COLO829 (cell line): Measurements from ENCODE around the gene HDAC4.
A peak's percentile ranks its signal among the peaks of the same experiment; 100 is the strongest.
"Not testable (repeated sequence)": the region's sequence is repeated elsewhere in the genome, so short reads cannot be mapped to it uniquely, and the experiment has no call there.

Experiments
- DNase-seq: peaks from one replicate; pipeline ENCODE4 v3.0.0; 2012; ENCODE audit warnings: low spot score

Gene HDAC4

DNA sequence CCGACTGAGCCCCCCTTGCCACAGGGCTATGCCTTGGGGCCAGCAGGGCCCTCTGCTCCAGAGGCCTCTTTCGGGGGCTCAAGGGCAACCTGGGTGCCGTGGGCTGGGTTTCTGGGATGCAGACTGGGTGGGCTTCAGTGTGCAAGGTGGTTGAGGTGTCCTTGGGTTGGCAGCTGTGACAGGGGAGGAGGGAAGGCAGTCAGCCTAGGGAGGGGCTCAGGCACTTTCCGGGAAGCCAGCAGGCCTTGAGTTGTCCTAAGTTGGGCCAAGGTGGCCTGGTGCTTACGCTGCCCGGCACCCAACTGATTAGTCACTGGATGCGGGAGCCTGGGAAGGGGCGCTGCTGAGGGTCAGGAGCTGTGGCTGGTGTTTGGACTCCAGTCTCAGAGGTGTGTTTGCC, 353.4 kb downstream of the HDAC4 start:
- DNase-seq: no peak

- DNase-seq: no peak
These were observed 354.0 kb downstream of the HDAC4 start for GRCh38 chr2:239046822-239047221.

GRCh38 chr2:239044336-239044735, 356.5 kb downstream of the HDAC4 start:
- no peak for DNase-seq

- DNase-seq: no peak
These were observed 357.5 kb downstream of the HDAC4 start for GRCh38 chr2:239043326-239043725.

GRCh38 chr2:239042551-239043320, 358.1 kb downstream of the HDAC4 start:
- DNase-seq: no peak

DNA sequence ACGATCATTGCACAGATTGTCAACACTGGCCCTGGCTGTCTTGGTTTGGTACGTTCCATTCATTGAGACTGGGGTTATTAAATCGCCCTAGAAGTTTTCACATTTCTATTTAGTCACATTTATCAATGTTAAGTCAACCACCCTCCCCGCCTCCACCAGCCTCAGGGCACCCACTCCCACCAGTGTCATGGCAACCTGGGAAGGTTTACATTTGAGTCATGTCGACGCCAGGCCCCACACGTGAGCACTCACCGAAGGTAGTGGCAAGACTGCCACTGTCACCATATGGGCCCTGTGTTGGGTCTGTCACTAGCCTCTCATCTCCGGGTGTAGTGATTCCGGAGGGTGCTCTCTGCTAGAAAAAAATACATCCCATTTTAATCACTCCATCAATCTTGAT, 358.8 kb downstream of the HDAC4 start:
- DNase-seq: no peak

- DNase-seq: no peak
These were observed 359.8 kb downstream of the HDAC4 start for GRCh38 chr2:239041062-239041461.

DNA sequence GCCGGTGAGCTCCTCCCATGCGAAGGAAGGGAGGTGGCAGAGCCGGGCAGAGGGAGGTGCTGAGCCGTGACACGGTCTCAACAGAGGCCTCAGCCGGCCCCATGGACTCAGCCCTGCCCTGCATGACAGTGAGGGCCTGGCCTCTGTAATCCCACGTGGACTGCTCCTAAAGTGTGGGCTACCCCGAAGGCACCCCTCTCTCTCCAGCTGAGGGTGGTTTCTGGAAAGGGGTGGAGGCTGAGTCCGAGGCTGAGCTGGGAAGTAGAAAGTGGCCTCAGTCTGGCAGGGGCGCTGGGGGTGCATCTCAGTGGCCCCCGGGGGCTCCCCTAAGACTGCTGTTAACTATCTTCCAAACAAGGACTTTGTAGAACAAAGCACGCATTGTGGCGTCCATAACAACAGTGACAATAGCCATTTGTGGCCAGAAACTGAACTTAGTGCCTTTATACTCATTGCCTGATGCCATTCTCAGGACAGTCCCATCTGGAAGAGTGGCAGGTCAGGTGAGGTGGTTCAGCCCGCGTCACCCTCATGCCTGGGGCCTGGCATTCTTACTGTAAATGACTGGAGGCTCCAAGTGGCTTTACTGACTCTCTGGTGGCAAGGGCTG, 360.6 kb downstream of the HDAC4 start:
- DNase-seq: no peak

GRCh38 chr2:239039479-239039861, 361.4 kb downstream of the HDAC4 start:
- no peak for DNase-seq

DNA sequence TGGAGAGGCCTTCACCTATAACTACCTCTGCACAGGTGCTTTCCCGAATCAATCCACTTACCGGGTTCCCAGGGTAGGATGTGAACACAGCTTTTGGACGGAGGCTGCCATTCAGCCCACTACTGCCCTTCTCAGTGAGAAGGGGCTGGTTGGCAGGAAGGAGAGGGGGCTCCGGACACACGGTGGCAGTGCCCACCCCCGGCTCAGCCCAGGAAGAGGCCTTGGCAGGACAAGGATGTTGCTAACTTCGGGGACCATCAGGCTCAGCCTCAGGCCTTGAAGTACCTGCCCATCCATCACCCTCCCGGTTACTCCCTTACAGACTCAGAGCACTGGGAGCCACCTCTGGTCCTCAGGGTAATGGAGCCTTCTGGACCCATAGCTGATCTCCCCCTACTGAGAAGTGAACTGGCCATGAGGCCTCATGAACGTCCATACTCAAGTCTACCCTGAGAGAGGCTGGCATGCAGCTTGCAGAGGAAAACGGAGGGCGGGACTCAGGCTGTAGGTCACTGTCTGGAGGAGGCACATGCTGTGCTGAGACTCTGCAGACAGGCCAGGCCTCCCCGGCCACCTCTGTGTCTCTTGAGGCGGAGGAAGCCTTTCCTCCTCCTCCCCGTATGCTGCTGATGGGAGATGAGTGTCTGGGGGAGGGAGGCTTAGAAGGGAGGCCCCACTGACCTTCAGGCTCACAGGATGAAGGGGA, 361.9 kb downstream of the HDAC4 start:
- DNase-seq: no peak

DNA sequence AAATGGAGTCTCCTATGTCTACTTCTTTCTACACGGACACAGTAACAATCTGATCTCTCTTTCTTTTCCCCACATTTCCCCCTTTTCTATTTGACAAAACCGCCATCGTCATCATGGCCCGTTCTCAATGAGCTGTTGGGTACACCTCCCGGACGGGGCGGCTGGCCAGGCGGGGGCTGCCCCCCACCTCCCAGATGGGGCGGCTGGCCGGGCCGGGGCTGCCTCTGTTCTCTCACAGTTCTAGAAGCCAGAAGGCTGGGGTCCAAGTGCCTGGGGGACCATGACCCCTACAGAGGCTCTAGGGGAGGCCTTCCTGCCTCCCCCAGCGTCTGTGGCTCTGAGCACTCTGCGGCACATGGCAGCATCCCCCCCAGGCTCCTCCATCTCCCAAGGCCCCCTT, 362.5 kb downstream of the HDAC4 start:
- DNase-seq: not testable (repeated sequence)

- no peak for DNase-seq
These were observed 363.3 kb downstream of the HDAC4 start for GRCh38 chr2:239037559-239037910.

DNA sequence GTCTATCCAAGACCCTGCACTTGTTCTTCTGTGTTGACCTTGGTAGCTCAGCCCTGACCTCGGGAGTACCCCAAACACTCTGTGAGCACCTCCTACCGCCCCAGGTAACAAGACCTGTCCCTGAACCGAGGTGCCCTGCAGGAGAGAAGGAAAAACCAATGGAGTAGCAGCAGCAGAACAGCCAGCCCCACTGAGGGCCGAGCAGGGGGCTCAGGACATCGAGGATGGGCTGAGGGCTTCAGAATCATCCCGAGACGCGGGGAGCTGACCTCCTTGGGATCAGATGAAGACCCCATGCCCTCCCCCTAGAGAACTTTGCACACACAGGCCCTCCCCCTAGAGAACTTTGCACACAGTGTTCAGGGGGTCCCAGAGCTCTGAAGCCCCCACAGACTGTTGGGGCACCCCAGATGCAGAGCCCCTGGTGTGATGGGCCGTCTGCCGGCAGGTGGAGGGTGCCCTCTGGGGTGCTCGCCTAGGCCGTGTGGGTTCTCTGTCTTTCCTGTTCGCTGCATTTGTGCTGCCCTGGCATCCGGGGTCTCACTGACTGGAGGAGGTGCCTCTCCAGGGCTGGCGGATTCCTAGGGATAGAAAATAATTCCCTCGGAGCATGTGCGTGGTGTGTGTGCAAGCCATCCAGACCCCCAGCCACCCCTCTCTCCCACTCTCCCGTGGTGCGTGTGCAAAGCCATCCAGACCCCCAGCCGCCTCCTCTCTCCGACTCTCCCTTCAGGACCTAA, 363.8 kb downstream of the HDAC4 start:
- no peak for DNase-seq

DNA sequence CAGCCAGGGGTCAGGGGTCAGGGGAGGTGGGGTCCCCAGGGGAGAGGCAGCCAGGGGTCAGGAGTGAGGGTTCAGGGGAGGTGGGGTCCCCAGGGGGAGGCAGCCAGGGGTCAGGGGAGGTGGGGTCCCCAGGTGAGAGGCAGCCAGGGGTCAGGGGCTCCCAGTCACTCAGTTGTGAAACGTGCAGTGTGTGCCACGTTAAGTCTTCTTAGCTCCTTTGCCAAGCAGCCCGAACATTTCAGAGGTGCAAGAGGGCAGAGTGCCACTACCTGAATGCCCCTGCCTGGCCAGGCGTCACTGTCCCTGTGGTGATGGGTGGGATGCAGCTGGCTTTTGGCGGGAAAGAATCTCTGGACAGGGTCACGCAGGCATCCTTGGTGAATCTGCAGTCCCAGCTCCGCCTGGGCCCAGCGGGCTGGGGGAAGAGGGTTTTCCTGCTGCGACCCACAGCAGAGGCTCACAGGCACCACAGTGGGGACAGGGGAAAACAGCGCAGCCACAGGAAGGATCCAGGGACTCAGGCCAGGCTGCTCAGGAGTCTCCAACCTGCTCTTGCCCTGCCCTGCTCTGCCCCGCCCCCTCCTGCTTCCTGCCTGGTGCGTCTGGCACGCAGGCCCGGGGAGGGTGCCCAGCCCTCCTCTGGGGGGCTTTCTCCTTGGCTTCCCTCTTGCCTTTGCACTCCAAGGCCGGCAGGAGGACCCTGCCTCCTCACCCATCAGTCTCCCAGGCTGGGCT, 364.7 kb downstream of the HDAC4 start:
- no peak for DNase-seq

GRCh38 chr2:239035361-239035814, 365.4 kb downstream of the HDAC4 start:
- DNase-seq: peak; percentile 58

DNA sequence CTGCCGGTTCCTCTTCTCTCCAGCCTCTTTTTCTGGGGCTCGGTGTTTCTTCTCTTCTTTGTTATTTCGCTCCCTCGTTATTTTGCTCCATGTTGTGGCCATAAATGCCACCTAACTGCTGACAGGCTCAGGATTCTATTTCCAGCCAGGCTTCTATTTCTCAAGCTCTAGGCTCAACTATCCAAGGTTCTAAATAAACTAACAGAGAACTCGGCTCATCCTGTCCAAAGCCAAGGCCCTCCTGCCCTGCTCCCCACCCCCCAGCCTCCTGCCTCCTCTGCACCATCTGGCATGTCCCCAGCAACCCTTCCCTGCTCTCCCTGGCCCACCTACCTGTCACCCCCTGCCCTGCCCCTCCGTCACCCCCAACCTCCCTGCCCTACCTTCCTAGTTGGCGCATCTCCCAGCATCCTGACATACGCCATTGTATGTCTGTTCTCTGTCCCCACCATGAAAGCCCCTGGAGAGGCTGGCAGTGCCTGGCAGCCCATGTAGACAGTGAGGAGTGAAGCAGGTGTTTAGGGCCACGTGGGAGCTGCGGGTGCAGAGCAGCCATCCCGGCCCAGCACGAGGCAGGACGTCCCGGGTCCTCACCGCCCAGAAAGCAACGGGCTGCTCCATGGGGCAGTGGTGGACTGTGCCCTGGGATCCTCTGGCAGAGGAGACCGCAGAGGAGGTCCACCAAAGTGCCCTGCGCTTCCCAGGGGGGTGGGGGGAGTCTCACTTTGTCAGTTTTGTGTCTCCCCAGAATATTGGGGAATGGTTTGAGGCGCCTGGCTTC, 366.1 kb downstream of the HDAC4 start:
- no peak for DNase-seq

GRCh38 chr2:239033801-239034560, 366.8 kb downstream of the HDAC4 start:
- DNase-seq: no peak

GRCh38 chr2:239029958-239030357, 370.9 kb downstream of the HDAC4 start:
- no peak for DNase-seq

GRCh38 chr2:239028253-239028619, 372.6 kb downstream of the HDAC4 start:
- DNase-seq: no peak
